T-helper 2 cell treated with Interferon-gamma antibody and Interleukin-4, amounts not matched to agents 5 μg/mL and 100 μg/mL, for 36 hours (primary cell): ENCODE results near the gene EXOC4.

Experiments
- DNase-seq: peaks from one replicate; pipeline ENCODE4 v3.0.0; 2021; ENCODE audit warnings: low spot score
- H3K27ac Mint-ChIP-seq: one replicate; pipeline ENCODE4 v1.8.0; 2021; ENCODE audit warnings: mild to moderate bottlenecking, mixed read lengths
- H3K27me3 Mint-ChIP-seq: one replicate; pipeline ENCODE4 v1.8.0; 2021; ENCODE audit warnings: low read depth, mixed read lengths
- H3K36me3 Mint-ChIP-seq: one replicate; pipeline ENCODE4 v1.8.0; 2021; ENCODE audit warnings: low read depth, mixed read lengths
- H3K4me1 Mint-ChIP-seq: one replicate; pipeline ENCODE4 v1.8.0; 2021; ENCODE audit warnings: low read depth, mixed read lengths
- H3K4me3 Mint-ChIP-seq: one replicate; pipeline ENCODE4 v1.8.0; 2022; ENCODE audit warnings: mild to moderate bottlenecking, moderate library complexity, mixed read lengths
- H3K9me3 Mint-ChIP-seq: one replicate; pipeline ENCODE4 v1.8.0; 2021; ENCODE audit warnings: mixed read lengths

EXOC4 gene

DNA sequence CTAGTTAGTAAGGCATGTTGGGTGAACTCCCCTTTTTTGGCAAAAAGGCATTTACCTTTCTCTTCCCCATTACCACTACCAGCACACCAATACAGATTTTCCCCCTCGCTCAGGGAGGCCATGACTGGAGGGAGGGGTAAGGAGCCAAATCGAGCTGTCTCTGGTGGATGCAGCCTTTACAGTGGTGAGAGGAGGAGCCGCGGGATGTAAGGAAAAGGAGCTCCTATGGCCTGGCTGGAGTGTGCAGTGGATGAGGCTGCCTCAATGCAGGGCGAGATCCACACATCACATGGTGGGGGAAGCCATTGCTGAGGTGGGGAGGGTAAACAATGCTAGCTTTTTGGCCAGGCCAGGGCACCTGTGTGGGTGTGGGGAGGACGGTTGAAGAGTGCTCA, 416.2 kb downstream of the EXOC4 start:
- Mint-ChIP-seq H3K9me3 (no peaks in the 10 kb centered on the region), H3K4me3 (no peak overlapping the region), H3K27ac (no peak overlapping the region), H3K27me3 (no peaks in the 10 kb centered on the region), H3K4me1 (no peaks in the 10 kb centered on the region), H3K36me3 (no peaks in the 10 kb centered on the region)
- DNase-seq, result no peak

DNA sequence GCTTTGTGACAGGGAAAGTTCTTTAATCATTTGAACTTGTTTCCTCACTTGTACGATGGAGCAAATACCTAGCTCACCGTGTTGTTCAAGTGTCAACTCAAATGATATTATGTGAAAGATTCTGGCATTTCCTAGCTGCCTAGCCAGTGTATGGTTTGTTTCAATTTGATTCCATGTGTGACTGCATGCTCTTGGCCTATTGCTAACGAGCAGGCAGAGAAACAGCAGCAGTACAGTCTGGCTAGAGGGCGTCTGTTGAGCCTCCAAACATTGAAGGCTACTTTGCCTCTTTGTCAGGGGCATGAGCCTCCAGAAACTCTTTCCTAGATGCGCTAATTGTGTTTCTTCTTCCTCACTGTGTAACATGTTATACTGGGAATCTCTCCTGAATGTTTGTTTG, 417.4 kb downstream of the EXOC4 start:
- Mint-ChIP-seq H3K27ac (no peak overlapping the region), H3K4me1 (no peaks in the 10 kb centered on the region), H3K4me3 (no peak overlapping the region), H3K9me3 (no peaks in the 10 kb centered on the region), H3K27me3 (no peaks in the 10 kb centered on the region), H3K36me3 (no peaks in the 10 kb centered on the region)
- no peak for DNase-seq

DNA sequence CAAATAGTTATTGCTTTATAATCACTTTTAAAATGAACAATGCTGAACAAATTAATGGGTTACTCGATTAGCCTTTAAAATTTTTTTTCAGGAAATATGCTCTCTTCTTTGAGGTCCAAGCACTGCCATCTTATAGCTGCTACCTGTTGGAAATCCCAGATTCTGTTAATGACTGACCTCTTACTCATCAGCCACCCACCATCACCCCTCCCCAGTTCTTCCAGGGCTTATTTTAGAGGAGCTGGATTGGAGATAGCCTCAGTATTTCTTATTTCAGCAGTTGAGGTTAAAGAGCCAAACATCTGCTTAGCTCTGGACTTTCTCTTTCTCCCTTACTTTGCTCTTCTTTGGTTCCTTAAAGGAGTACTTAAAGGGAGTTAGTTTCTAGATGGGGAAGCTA, 420.0 kb downstream of the EXOC4 start:
- no peaks in the 10 kb centered on the region for H3K27me3 Mint-ChIP-seq
- no peaks in the 10 kb centered on the region for H3K36me3 Mint-ChIP-seq
- H3K9me3 Mint-ChIP-seq, result no peaks in the 10 kb centered on the region
- H3K27ac Mint-ChIP-seq, result no peak overlapping the region
- peaks cover 1% of the 10 kb centered on the region for H3K4me1 Mint-ChIP-seq
- DNase-seq, result no peak
- H3K4me3 Mint-ChIP-seq, result no peak overlapping the region

DNA sequence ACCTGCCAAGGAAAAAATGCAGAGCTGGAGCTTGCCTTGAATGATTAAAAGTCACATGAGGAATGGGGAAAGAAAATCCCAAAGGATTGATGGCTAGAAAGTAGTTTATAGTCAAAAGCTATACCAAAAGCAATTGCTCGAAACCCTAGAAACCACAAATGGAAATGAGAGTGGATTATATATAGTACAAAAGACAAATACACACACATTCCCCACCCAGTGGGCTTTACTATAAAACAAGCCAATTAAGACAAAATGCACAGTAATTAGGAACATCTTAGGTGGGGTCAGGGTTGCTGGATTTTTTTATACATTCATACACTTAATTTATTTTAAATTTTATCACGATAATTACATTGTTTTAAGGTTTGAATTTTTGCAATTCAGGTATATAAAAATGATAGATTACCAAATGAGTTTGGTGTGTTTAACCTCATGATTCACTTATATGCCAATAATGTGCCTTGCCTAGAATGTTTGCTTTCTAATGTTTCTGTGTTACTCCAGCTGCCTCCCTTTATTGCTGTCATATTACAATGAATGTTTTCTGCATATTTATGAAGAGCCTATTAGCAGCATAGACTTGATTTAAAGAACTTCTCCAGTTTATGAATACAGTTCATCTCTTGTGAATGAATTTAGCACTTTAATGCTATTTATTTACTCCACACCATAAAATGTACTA, 421.3 kb downstream of the EXOC4 start:
- Mint-ChIP-seq H3K36me3 (no peaks in the 10 kb centered on the region), H3K27me3 (no peaks in the 10 kb centered on the region), H3K4me3 (no peak overlapping the region), H3K9me3 (no peaks in the 10 kb centered on the region), H3K27ac (no peak overlapping the region), H3K4me1 (peaks cover 1% of the 10 kb centered on the region)
- DNase-seq, result no peak

DNA sequence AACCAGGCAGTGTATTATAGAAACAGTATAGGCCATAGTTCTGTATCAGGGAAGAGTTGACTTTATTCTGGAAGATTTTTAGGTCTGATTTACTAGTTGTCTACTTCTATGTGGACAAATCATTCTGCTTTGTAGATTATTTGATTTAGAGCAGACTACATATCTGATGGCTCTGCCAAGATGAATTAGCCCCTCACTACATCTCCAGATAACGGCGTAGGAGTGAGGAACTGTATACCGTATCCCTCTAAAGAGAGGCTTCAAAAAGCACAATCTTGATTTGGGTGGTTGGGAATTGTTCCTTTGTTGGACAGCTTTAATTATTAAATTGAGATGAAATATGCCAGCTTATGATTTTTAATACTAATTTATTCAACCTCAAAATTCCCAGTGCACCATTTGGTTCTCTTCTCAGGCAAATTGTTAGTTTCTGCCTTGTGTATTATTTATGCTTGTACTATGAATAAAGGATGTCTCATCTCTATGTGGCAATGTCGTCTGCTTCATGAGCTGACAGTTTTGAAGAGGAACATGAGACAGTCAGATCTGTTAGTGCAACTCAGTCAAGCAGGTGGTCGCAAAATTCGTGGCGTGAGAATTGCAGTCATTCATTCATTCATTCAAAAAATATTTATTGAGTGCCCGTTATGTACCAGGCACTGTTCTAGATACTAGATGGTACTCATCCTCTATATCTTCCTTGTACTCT, 422.8 kb downstream of the EXOC4 start:
- Mint-ChIP-seq H3K9me3 (no peaks in the 10 kb centered on the region), H3K27me3 (no peaks in the 10 kb centered on the region), H3K27ac (no peak overlapping the region), H3K4me1 (peaks cover 1% of the 10 kb centered on the region), H3K4me3 (no peak overlapping the region), H3K36me3 (no peaks in the 10 kb centered on the region)
- DNase-seq, result no peak

DNA sequence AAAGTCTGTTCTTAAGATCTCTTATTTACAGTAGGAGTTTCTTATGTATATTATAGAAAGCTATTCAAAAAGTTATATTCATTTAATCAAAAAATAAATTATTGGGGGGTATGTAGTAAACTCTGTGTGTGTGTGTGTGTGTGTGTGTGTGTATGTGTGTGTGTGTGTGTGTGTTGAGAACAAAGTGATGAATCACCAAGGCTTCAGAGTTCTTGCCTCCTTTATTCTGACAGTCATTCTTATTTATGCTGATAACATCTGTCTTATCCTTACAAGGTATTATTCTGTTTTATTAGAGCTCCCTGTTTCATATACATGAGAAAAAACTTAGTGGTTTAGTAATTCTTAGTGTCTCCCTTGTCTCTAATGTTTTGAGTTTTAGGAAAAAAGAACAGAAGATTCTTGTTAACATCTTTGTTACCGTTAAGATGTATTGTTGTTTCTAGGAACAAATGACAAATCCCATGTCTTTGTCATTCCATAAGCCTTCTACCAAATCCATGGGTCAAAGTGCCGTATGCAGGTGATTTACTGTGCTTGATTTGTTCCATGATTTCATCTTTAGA, 424.0 kb downstream of the EXOC4 start:
- Mint-ChIP-seq H3K4me3 (no peak overlapping the region), H3K36me3 (no peaks in the 10 kb centered on the region), H3K9me3 (no peaks in the 10 kb centered on the region), H3K27ac (no peak overlapping the region), H3K27me3 (no peaks in the 10 kb centered on the region), H3K4me1 (peaks cover 1% of the 10 kb centered on the region)
- no peak for DNase-seq

DNA sequence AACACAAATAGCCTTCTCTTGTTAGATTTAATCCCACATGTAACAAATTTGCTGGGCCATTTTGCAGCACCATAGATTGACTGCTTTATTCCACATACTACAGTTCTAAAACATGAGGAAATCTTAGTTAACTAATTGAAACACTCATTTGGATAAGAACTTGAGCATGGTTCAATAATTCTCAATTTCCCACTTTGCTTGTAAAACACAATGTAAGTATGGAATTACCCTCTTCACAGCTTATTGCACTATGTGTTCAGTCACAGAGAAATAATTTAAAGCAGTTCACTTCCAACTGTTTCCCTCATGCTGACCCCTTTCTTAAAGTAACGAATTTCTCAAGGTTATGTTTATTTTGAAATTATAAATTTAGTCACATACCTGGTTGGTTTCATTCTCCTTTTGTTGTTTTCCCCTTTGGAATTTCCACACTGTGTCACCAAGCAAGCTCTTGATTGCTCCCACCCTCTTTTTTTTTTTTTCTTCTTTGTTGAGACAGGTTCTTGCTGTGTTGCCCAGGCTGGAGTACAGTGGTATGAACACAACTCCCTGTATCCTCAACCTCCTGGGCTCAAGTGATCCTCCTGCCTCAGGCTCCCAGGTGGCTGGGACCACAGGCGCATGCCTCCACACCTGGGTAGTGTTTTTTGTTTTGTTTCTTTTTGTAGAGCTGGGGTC, 425.4 kb downstream of the EXOC4 start:
- no peak for DNase-seq
- H3K27ac Mint-ChIP-seq, result no peak overlapping the region
- no peaks in the 10 kb centered on the region for H3K9me3 Mint-ChIP-seq
- H3K4me3 Mint-ChIP-seq, result no peak overlapping the region
- peaks cover 3% of the 10 kb centered on the region for H3K4me1 Mint-ChIP-seq
- no peaks in the 10 kb centered on the region for H3K36me3 Mint-ChIP-seq
- H3K27me3 Mint-ChIP-seq, result no peaks in the 10 kb centered on the region

DNA sequence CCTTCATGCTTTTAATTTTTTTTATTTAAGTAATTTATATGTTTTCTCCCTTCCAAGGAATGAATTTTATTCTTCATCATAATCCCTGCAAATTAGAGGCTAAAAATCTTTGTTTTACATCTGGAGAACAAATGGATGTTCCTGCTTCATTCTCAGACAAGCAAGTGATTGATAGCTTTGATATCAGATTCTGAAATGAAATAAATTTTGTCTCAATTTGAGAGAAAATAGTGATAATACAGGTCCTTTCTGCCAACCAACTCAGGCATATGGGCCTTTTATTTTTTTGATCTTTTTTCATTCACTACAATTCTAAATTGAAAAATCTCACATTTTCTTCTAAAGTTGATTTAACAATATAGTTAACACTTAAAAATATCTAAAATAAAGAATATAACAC, 427.1 kb downstream of the EXOC4 start:
- Mint-ChIP-seq H3K27ac (no peak overlapping the region), H3K4me1 (peaks cover 3% of the 10 kb centered on the region), H3K4me3 (no peak overlapping the region), H3K9me3 (no peaks in the 10 kb centered on the region), H3K36me3 (no peaks in the 10 kb centered on the region), H3K27me3 (no peaks in the 10 kb centered on the region)
- DNase-seq, result no peak

DNA sequence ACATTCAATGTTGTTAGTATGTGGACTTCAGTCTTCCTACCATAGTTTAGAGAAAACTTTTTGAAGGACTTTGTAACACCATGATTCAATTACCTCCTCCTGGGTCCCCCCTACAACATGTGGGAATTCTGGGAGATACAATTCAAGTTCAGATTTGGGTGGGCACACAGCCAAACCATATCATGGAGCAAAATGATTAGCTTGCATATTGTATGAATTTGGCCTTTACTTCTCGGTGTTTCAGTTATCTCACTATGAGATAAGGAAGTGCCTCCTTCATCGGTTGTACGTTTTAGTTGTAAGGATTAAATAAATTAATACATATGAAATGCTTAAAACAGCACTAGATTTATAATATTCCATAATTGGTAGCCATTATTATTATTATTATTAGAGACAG, 428.7 kb downstream of the EXOC4 start:
- H3K4me3 Mint-ChIP-seq, result no peak overlapping the region
- no peaks in the 10 kb centered on the region for H3K27me3 Mint-ChIP-seq
- no peaks in the 10 kb centered on the region for H3K36me3 Mint-ChIP-seq
- H3K27ac Mint-ChIP-seq, result no peak overlapping the region
- H3K4me1 Mint-ChIP-seq, result peaks cover 3% of the 10 kb centered on the region
- DNase-seq, result no peak
- no peaks in the 10 kb centered on the region for H3K9me3 Mint-ChIP-seq

DNA sequence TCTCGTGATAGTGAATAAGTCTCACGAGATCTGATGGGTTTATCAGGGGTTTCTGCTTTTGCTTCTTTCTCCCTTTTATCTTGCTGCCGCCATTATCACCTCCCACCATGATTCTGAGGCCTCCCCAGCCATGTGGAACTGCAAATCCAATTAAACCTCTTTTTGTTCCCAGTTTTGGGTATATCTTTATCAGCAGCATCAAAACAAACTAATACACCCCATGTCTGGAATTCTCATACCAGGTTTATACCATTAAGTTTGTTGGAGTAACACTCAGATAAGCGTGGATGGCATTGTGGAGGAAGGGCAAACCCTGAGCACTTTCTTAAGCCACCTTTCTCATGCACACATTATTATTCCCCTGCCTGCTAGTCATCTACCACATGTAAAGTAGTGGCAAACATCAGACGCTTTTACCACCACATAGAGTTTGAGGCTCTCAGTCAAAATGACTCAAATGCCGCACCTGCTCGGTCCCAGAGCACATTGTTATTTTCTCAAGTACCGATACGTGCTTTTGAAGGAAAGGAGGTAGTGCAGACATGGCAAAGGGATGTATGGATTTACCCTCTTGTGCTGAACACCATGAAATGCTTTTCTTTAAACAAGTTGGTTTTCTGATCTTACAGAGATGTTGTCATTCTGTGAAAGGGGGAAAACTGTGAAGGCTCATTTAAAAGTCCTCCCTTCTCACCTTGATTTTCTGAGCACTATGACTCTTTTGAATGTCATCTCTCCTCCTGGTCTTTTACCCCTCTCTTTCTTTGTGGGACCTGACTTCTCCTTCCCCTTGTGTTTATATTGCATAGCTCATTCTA, 429.7 kb downstream of the EXOC4 start:
- no peaks in the 10 kb centered on the region for H3K27me3 Mint-ChIP-seq
- H3K27ac Mint-ChIP-seq, result no peak overlapping the region
- H3K4me3 Mint-ChIP-seq, result no peak overlapping the region
- H3K4me1 Mint-ChIP-seq, result peaks cover 2% of the 10 kb centered on the region
- DNase-seq, result no peak
- H3K9me3 Mint-ChIP-seq, result no peaks in the 10 kb centered on the region
- no peaks in the 10 kb centered on the region for H3K36me3 Mint-ChIP-seq

DNA sequence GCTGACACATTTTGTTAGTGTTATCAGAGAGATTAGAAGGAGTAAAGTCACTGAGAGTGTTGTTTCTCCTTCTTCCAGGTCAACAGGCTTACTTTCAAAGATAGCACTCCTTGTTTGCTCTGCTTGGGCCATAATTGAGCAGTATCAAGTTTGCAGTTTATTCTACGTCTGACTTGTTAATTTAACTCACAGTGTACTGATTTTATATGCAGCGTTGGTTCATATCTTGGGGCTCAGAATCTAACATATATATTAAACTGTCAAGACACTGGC, 430.2 kb downstream of the EXOC4 start:
- Mint-ChIP-seq H3K9me3 (no peaks in the 10 kb centered on the region), H3K4me1 (peaks cover 2% of the 10 kb centered on the region)

DNA sequence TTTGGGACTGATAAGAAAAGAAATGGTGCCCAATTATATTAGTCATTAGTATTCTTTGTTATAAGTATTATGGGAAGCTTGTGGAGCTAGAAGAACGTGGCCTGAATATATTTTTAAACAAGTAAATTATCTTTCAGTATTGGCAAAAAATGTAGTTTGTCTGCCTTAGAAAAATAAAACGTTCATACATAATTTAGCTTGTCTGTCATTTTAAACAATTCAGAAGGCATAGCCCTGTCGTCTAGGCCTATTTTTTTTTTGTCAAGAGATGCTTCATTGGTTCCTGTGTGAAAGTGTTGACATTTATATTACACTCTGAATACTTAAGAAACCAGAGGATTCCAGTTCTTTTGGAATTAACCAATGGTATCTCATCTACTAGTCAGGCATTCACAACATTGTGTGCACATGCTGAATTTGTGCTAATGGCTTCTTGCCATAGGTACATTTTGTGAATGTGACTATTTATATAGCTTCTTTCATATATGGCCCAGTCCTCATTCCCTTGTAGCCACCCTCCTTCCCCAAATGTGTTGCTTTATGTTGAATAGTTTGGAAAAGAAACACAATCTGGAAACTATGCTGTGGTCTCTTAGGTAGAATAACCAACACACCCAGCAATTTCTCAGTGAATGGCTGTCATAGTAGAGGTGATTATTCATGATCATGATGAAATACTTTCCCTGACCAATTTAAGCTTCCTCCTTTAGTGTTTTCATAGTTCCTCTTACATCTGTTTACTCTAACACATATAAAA, 435.8 kb downstream of the EXOC4 start:
- Mint-ChIP-seq H3K27me3 (no peaks in the 10 kb centered on the region), H3K27ac (no peak overlapping the region), H3K4me1 (no peaks in the 10 kb centered on the region), H3K4me3 (no peak overlapping the region), H3K9me3 (no peaks in the 10 kb centered on the region), H3K36me3 (no peaks in the 10 kb centered on the region)
- DNase-seq, result no peak

More for the DNA sequence above, 430.2 kb downstream of the EXOC4 start:
- no peak for DNase-seq
- Mint-ChIP-seq H3K27me3 (no peaks in the 10 kb centered on the region), H3K4me3 (no peak overlapping the region), H3K36me3 (no peaks in the 10 kb centered on the region), H3K27ac (no peak overlapping the region)

DNA sequence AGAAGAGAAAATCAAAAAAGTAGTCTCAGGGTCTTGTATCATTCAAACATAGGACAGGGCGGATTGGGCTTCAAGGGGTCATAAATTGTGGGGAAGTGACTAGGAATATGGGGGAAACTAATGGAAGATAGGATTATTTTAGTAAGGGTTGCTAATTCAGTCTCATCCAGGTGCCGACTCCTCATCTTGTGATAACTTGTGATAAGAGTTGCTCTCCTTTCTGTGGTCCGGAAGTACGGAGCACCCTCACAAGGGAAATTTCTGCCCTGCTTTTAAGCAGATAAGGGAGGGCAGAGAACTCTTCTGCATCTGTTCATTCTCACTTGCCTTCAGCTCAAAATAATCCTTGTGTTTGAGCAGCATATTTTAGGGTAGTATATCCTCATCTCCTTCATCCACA, 437.9 kb downstream of the EXOC4 start:
- no peak for DNase-seq
- Mint-ChIP-seq H3K4me1 (peaks cover 3% of the 10 kb centered on the region), H3K4me3 (no peak overlapping the region), H3K9me3 (no peaks in the 10 kb centered on the region), H3K36me3 (no peaks in the 10 kb centered on the region), H3K27ac (no peak overlapping the region), H3K27me3 (no peaks in the 10 kb centered on the region)
